Fibroblast of villous mesenchyme (primary cell): Measurements from ENCODE around the gene CTSH. TPM values are rescaled to one million over a fixed set of nuclear protein-coding genes. Genes with fewer than 3 reads are reported as not detected.
A peak's percentile ranks its signal among the peaks of the same experiment; 100 is the strongest.

Source experiments
- DNase-seq: peaks from one replicate; pipeline ENCODE4 v3.0.0-alpha.2; 2010; ENCODE audit warnings: low read depth
- H3K4me3 ChIP-seq: 2 replicates; pipeline ENCODE4 v1.5.1; 2011; ENCODE audit warnings: low read depth, mild to moderate bottlenecking, low read length
- CTCF ChIP-seq: IDR thresholded peaks from 2 replicates; pipeline ENCODE4 v1.5.1; 2012; ENCODE audit warnings: low read depth, mild to moderate bottlenecking, low read length; ENCODE audit not compliant: insufficient read depth
- total RNA-seq: library from RNA; depleted of rRNA; stranded (reverse); fragments of >200 nt; gene quantifications from 2 replicates; pipeline ENCODE4 v1.2.3, GENCODE V29; 2012

Gene CTSH
- total RNA-seq, 1 donor = 15.1 TPM

GRCh38 chr15:78913012-78913411, 31.8 kb downstream of the CTSH start:
- no peak for TF ChIP-seq CTCF
- H3K4me3 ChIP-seq = no peak overlapping the region
- DNase-seq = no peak

GRCh38 chr15:78912316-78912715, 32.5 kb downstream of the CTSH start:
- DNase-seq = no peak
- H3K4me3 ChIP-seq = no peak overlapping the region
- no peak for TF ChIP-seq CTCF

GRCh38 chr15:78910271-78910670, 34.6 kb downstream of the CTSH start:
- no peak for TF ChIP-seq CTCF
- H3K4me3 ChIP-seq = no peak overlapping the region
- DNase-seq = no peak

- no peak overlapping the region for H3K4me3 ChIP-seq
- TF ChIP-seq CTCF = peak; percentile 72
- peak; percentile 54 for DNase-seq
Observed at GRCh38 chr15:78909791-78910228, 35.0 kb downstream of the CTSH start.

- TF ChIP-seq CTCF = no peak
- no peak for DNase-seq
- no peak overlapping the region for H3K4me3 ChIP-seq
Observed at GRCh38 chr15:78909160-78909695, 35.6 kb downstream of the CTSH start.

GRCh38 chr15:78907577-78907976, 37.3 kb downstream of the CTSH start:
- TF ChIP-seq CTCF = peak; percentile 31
- DNase-seq = peak; percentile 24
- H3K4me3 ChIP-seq = no peak overlapping the region

GRCh38 chr15:78906316-78906620, 38.6 kb downstream of the CTSH start:
- no peak overlapping the region for H3K4me3 ChIP-seq
- no peak for TF ChIP-seq CTCF
- DNase-seq = peak; percentile 84
